HG03196 (cell line): ENCODE data around the gene CHCHD10.
"Not testable (repeated sequence)": the region's sequence is repeated elsewhere in the genome, so short reads cannot be mapped to it uniquely, and the experiment has no call there.

Source experiments
- ATAC-seq: cut with Tn5 transposase; IDR thresholded peaks from one replicate; pipeline ENCODE4 v1.9.1; 2021; ENCODE audit not compliant: unreplicated experiment

The CHCHD10 gene

GRCh38 chr22:23751441-23751996, 16.3 kb downstream of the CHCHD10 start:
- peak; percentile 13 for ATAC-seq

- peak; percentile 65 for ATAC-seq
Measured at GRCh38 chr22:23750714-23751440, 16.9 kb downstream of the CHCHD10 start, which contains the start of gene ZNF70. TSS of gene ZNF70 (minus strand) at chr22:23751112. CDS start at chr22:23745140, 5,972 bp downstream.

- no peak for ATAC-seq
Measured at GRCh38 chr22:23750367-23750713, 17.4 kb downstream of the CHCHD10 start.

- no peak for ATAC-seq
Measured at GRCh38 chr22:23749841-23750301, 17.9 kb downstream of the CHCHD10 start.

GRCh38 chr22:23745791-23746190, 22.0 kb downstream of the CHCHD10 start:
- no peak for ATAC-seq

- no peak for ATAC-seq
Measured at GRCh38 chr22:23744485-23744884, 23.3 kb downstream of the CHCHD10 start.

GRCh38 chr22:23744001-23744400, 23.8 kb downstream of the CHCHD10 start:
- ATAC-seq, result no peak

GRCh38 chr22:23743303-23743705, 24.5 kb downstream of the CHCHD10 start:
- no peak for ATAC-seq

GRCh38 chr22:23742505-23743264, 25.1 kb downstream of the CHCHD10 start:
- ATAC-seq, result no peak

GRCh38 chr22:23737696-23738095, 30.1 kb downstream of the CHCHD10 start:
- ATAC-seq, result no peak

GRCh38 chr22:23728108-23728507, 39.7 kb downstream of the CHCHD10 start:
- ATAC-seq, result not testable (repeated sequence)

GRCh38 chr22:23722724-23723123, 45.0 kb downstream of the CHCHD10 start:
- ATAC-seq, result no peak

GRCh38 chr22:23722160-23722559, 45.6 kb downstream of the CHCHD10 start:
- no peak for ATAC-seq

- ATAC-seq, result no peak
Measured at GRCh38 chr22:23720855-23721254, 46.9 kb downstream of the CHCHD10 start.

GRCh38 chr22:23718371-23719165, 49.2 kb downstream of the CHCHD10 start:
- no peak for ATAC-seq

- peak; percentile 62 for ATAC-seq
Measured at GRCh38 chr22:23716811-23717801, 50.7 kb downstream of the CHCHD10 start.
